T-helper 1 cell treated with Interleukin-12 subunit alpha and Interleukin-12 subunit beta and Interleukin-4 antibody, amounts not matched to agents 30 μg/mL and 1 μg/mL, for 36 hours (primary cell): Measurements from ENCODE around the gene MFSD8.
"Not testable (repeated sequence)": the region's sequence is repeated elsewhere in the genome, so short reads cannot be mapped to it uniquely, and the experiment has no call there.

Source experiments
- H3K27ac Mint-ChIP-seq: one replicate; pipeline ENCODE4 v1.8.0; 2021; ENCODE audit warnings: mild to moderate bottlenecking, mixed read lengths
- H3K27me3 Mint-ChIP-seq: one replicate; pipeline ENCODE4 v1.8.0; 2021; ENCODE audit warnings: low read depth, mixed read lengths
- H3K36me3 Mint-ChIP-seq: one replicate; pipeline ENCODE4 v1.8.0; 2021; ENCODE audit warnings: low read depth, mixed read lengths
- H3K4me1 Mint-ChIP-seq: one replicate; pipeline ENCODE4 v1.8.0; 2021; ENCODE audit warnings: low read depth, mixed read lengths
- H3K4me3 Mint-ChIP-seq: one replicate; pipeline ENCODE4 v1.8.0; 2021; ENCODE audit warnings: mild to moderate bottlenecking, moderate library complexity, mixed read lengths
- H3K9me3 Mint-ChIP-seq: one replicate; pipeline ENCODE4 v1.8.0; 2021; ENCODE audit warnings: mixed read lengths

Gene MFSD8

DNA sequence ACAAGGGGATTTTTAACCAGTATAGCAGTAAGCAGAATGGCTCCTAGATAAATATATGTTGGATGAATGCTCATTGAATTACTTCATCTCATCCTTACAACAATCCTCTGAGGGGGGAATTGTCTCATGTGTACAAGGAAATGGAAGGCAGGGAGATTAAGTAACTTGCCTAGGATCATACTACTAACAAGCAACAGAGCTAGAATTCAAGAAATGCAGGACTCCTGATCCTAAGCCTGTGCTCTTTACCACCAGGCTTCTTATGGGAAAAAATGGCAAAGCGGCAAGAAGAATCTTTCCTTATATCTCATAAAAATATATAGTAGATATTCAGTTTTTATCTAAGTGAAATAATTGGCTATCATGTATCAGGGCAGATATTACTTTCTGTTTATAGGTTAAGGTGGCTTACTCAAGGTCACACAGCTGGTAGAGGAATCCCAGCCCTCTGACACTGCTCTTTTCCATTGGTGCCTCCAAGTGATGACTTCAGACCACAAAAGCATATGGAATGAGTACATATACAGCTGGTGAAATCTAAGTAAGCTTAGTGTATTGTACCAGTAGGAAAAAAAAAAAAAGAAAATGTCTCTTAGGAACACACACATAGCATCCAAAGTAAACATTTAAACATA lies 2.3 kb upstream of the MFSD8 start:
- H3K36me3 Mint-ChIP-seq: peaks cover 5% of the 10 kb centered on the region
- peak overlapping the region; percentile 41 for H3K27ac Mint-ChIP-seq
- peak overlapping the region; percentile 50 for H3K4me3 Mint-ChIP-seq
- H3K9me3 Mint-ChIP-seq: no peaks in the 10 kb centered on the region
- no peaks in the 10 kb centered on the region for H3K27me3 Mint-ChIP-seq
- H3K4me1 Mint-ChIP-seq: peaks cover 24% of the 10 kb centered on the region

DNA sequence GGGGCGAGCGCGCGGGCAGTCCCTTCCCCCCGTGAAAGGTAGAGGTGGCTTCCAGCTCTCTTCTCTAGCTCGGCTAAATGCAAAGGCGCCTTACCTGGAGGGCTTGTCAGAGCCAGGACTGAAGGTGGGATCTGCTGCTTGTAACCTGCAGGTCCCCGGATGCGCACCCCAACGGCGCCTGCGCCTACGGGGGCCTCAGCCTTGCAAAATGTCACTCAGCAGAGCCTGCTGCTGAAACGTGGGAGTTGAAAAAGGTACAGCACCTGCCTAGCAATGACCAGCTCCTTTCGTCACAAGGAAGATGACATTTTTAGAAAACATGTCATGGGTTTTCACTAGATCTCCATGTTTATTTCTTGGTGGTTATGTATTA lies 816 bp upstream of the MFSD8 start:
- peak overlapping the region; percentile 85 for H3K27ac Mint-ChIP-seq
- H3K4me3 Mint-ChIP-seq: peak overlapping the region; percentile 78
- H3K4me1 Mint-ChIP-seq: peaks cover 24% of the 10 kb centered on the region
- peaks cover 5% of the 10 kb centered on the region for H3K36me3 Mint-ChIP-seq
- H3K27me3 Mint-ChIP-seq: no peaks in the 10 kb centered on the region
- no peaks in the 10 kb centered on the region for H3K9me3 Mint-ChIP-seq

DNA sequence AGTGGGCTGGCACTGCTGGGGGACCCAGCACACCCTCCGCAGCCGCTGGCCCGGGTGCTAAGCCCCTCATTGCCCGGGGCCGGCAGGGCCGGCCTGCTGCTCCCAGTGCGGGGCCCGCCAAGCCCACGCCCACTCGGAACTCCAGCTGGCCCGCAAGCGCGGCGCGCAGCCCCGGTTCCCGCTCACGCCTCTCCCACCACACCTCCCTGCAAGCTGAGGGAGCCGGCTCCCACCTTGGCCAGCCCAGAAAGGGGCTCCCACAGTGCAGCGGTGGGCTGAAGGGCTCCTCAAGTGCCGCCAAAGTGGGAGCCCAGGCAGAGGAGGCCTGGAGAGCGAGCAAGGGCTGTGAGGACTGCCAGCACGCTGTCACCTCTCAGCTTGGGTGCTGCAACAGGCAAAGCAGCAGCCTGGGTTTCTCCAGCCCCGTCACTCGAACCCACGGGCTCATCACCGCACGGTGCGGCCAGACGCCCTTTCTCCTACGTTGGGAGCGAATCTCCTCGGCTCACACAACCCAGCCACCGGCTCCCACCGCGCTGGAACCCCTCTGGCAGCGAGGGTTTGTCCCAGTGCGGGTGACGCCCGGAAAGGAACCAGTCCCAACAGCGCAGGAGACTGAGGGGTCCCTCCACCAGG lies 429 bp downstream of the MFSD8 start:
- H3K9me3 Mint-ChIP-seq, H3K36me3 Mint-ChIP-seq, H3K27me3 Mint-ChIP-seq: not testable (repeated sequence)
- Mint-ChIP-seq H3K4me3 (peak overlapping the region; percentile 78), H3K27ac (peak overlapping the region; percentile 85), H3K4me1 (peaks cover 24% of the 10 kb centered on the region)

DNA sequence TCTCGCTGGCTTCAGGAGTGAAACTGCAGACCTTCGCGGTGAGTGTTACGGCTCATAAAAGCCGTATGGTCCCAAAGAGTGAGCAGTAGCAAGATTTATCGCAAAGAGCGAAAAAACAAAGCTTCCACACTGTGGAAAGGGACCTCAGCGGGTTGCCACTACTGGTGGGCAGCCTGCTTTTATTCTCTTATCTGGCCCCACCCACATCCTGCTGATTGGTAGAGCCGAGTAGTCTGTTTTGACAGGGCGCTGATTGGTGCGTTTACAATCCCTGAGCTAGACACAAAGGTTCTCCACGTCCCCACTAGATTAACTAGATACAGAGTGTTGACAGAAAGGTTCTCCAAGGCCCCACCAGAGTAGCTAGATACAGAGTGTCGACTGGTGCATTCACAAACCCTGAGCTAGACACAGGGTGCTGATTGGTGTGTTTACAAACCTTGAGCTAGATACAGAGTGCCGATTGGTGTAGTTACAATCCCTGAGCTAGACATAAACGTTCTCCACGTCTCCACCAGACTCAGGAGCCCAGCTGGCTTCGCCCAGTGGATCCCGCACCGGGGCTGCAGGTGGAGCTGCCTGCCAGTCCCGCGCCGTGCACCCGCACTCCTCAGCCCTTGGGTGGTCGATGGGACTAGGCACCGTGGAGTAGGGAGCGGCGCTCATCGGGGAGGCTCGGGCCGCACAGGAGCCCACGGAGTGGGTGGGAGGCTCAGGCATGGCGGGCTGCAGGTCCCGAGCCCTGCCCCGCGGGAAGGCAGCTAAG lies 1.2 kb downstream of the MFSD8 start:
- Mint-ChIP-seq H3K27ac (peak overlapping the region; percentile 64), H3K4me1 (peaks cover 23% of the 10 kb centered on the region), H3K4me3 (peak overlapping the region; percentile 75)
- H3K27me3 Mint-ChIP-seq, H3K36me3 Mint-ChIP-seq, H3K9me3 Mint-ChIP-seq: not testable (repeated sequence)

DNA sequence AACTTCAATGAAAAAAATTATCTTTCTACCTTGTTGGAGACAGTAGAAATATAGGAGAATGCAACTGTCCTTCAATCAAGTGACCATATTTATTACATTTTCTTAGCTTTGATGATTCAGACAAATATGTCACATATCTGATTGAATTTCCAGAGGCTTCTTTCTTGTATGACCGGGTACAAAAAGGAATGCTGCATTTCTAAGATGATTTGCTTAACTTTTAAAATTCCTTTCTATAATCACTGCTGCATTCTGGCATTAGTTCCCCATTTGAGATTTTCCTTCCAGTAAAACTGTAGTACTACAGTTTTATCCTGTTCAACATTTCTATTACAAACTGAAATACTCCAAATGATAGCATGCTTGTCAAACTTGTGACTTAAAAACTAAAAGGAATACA lies 5.2 kb downstream of the MFSD8 start:
- Mint-ChIP-seq H3K4me1 (peaks cover 10% of the 10 kb centered on the region), H3K27ac (no peak overlapping the region)

DNA sequence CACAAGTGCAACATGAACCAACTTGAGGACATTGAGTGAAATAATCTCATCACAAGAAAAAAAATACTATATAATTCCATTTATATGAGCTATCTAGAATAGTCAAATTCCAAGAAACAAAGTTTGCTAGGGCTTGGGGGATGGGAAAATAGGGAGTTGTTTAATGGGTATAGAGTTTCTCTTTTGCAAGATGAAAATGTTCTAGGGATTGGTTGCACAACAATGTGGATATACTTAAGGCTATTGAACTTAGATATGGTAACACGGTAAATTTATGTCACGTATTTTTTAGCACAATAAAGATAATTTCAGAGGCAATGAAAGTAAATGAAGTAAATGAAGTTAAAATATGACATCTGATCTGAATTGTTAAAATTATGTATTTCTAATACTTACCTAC lies 7.9 kb downstream of the MFSD8 start:
- H3K4me1 Mint-ChIP-seq: peaks cover 2% of the 10 kb centered on the region
- H3K27me3 Mint-ChIP-seq: no peaks in the 10 kb centered on the region
- no peak overlapping the region for H3K27ac Mint-ChIP-seq
- peaks cover 4% of the 10 kb centered on the region for H3K36me3 Mint-ChIP-seq
- no peak overlapping the region for H3K4me3 Mint-ChIP-seq
- H3K9me3 Mint-ChIP-seq: no peaks in the 10 kb centered on the region

More for the DNA sequence above, 5.2 kb downstream of the MFSD8 start:
- Mint-ChIP-seq H3K4me3 (no peak overlapping the region), H3K36me3 (peaks cover 6% of the 10 kb centered on the region), H3K27me3 (no peaks in the 10 kb centered on the region), H3K9me3 (no peaks in the 10 kb centered on the region)

DNA sequence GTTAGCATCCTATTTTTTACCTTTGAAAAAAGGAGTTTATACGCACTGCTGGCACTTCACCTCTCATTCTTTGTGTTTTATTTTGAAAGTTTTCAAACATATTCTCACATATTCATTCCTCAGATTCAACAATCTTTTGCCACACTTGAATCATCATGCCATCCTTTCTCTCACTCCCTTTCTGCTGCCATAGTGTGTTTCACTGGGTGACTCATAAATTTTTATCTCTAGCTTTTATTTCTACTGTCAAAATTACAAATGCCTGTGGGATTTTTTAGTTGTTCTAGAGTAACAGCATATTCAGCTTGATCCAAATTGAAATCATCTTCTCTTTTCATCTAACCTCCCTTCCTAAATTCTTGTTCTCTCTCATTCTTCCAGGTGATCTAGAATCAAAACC lies 28.0 kb downstream of the MFSD8 start:
- Mint-ChIP-seq H3K36me3 (peaks cover 12% of the 10 kb centered on the region), H3K27me3 (no peaks in the 10 kb centered on the region), H3K27ac (no peak overlapping the region), H3K9me3 (no peaks in the 10 kb centered on the region), H3K4me3 (no peak overlapping the region), H3K4me1 (no peaks in the 10 kb centered on the region)

DNA sequence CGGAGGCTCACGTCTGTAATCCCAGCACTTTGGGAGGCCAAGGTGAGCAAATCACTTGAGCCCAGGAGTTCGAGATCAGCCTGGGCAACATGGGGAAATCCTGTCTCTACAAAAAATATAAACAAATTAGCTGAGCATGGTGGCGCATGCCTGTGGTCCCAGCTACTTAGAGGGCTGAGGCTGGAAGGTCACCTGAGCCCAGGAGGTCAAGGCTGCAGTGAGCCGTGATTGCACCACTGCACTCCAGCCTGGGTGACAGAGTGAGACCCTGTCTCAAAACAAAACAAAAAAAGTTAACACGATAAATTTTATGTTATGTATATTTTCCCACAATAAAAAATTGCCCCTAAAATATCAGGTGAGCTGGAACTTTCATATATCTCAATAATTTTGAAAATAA lies 33.1 kb downstream of the MFSD8 start:
- H3K4me1 Mint-ChIP-seq, H3K36me3 Mint-ChIP-seq, H3K27me3 Mint-ChIP-seq, H3K27ac Mint-ChIP-seq, H3K4me3 Mint-ChIP-seq, H3K9me3 Mint-ChIP-seq: not testable (repeated sequence)

DNA sequence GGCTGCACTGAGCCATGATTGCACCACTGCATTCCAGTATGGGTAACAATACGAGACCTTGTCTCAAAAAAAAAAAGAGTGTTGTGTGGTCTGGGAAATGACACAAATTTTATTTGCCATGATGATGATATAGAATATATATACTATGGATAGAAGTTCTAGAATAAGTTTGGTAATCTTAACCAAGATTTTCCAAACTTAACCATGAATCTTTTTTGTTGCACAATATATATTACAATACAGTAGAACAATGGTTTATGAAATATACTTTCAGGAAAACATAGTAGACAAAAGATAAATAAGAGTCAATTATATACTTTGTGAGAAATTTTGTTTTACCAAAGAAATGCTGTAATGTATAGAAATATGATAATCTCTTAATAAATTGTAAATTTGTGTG lies 34.8 kb downstream of the MFSD8 start:
- Mint-ChIP-seq H3K4me3 (no peak overlapping the region), H3K27ac (no peak overlapping the region), H3K36me3 (peaks cover 9% of the 10 kb centered on the region), H3K27me3 (no peaks in the 10 kb centered on the region), H3K9me3 (no peaks in the 10 kb centered on the region), H3K4me1 (no peaks in the 10 kb centered on the region)

DNA sequence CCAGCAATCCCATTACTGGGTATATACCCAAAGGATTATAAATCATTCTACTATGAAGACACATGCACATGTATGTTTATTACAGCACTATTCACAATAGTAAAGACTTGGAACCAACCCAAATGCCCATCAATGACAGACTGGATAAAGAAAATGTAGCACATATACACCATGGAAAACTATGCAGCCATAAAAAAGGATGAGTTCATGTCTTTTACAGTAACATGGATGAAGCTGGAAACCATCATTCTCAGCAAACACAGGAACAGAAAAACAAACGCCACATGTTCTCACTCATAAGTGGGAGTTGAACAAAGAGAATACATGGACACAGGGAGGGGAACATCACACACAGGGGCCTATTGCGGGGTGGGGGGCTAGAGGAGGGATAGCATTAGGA lies 39.3 kb downstream of the MFSD8 start:
- not testable (repeated sequence) for H3K4me1 Mint-ChIP-seq, H3K27ac Mint-ChIP-seq, H3K27me3 Mint-ChIP-seq, H3K4me3 Mint-ChIP-seq, H3K9me3 Mint-ChIP-seq
- peaks cover 15% of the 10 kb centered on the region for H3K36me3 Mint-ChIP-seq

DNA sequence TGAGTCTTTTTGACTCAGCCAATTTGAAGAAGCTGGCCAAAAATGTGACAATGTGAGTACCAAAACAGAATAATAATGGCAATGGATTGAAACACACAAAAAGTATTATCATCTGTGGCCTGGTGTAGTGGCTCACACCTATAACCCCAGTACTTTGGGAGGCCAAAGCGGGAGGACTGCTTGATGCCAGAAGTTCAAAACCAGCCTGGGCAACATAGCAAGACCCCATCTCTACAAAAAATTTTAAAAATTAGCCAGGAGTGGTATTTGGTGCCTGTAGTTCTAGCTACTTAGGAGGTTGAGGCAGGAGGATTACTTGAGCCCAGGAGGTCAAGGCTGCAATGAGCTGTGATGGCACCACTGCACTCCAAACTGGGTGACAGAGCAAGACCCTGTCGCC lies 42.7 kb downstream of the MFSD8 start:
- Mint-ChIP-seq H3K4me1 (no peaks in the 10 kb centered on the region), H3K27me3 (no peaks in the 10 kb centered on the region), H3K27ac (no peak overlapping the region), H3K36me3 (peaks cover 23% of the 10 kb centered on the region), H3K9me3 (no peaks in the 10 kb centered on the region), H3K4me3 (no peak overlapping the region)

DNA sequence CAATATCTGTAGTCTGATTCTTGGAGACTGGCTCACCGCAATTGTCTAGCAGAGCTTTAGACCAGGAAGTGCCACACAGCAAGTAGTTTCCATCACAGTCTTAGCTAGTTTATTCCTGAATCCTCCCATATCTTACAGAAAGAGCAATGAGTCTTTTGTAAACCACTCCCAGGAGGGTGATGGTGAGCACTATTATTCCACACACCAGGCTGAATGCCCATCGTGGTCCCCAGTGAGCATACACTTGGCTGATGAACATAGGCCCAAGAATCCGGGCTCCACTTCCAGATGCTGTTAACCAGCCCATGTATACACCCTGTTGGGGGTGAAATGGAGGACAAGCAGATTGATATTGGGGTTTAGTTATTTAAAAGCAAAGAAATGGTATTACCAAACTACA lies 44.5 kb downstream of the MFSD8 start:
- no peak overlapping the region for H3K27ac Mint-ChIP-seq
- H3K36me3 Mint-ChIP-seq: peaks cover 17% of the 10 kb centered on the region
- H3K4me1 Mint-ChIP-seq: no peaks in the 10 kb centered on the region
- no peaks in the 10 kb centered on the region for H3K9me3 Mint-ChIP-seq
- H3K4me3 Mint-ChIP-seq: no peak overlapping the region
- H3K27me3 Mint-ChIP-seq: no peaks in the 10 kb centered on the region

DNA sequence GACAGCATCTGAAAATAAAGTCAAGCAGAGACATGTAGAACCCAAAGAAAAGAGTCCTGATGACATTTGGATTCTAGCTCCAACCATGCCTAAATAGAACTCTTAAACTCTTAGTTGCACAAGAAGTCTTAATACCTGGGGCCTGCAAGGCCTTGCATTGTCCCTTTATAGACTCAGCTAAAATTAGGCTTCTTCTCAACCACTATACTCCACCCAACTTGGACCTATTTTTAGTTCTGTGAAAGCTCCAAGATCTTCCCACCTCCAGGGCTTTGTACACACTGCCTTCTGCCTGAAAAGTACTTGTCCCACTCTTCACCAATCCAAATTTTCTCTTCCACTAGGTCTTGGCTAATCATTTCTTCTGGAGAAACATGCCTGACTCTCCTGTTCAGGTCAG lies 47.8 kb downstream of the MFSD8 start:
- Mint-ChIP-seq H3K27ac (no peak overlapping the region), H3K4me1 (no peaks in the 10 kb centered on the region), H3K9me3 (no peaks in the 10 kb centered on the region), H3K36me3 (peaks cover 13% of the 10 kb centered on the region), H3K4me3 (no peak overlapping the region), H3K27me3 (no peaks in the 10 kb centered on the region)

DNA sequence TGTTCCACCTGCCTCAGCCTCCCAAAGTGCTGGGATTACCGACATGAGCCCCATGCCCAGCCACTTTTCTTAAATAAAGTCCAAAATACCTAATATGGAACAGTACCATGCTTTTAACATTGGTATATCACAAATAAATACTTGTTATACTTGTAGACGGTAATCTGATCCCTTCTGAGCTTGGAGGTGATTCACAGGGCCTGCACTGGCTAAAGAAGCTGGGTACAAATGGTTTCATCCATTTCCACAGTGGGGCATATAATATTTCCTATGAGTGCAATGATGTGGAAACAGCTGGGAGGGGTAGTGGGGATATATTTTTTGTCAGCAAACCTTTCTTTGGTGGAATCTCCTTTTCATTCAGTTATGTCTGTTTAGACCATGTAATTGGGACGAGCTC lies 48.5 kb downstream of the MFSD8 start:
- Mint-ChIP-seq H3K36me3 (peaks cover 13% of the 10 kb centered on the region), H3K4me3 (no peak overlapping the region), H3K9me3 (no peaks in the 10 kb centered on the region), H3K27ac (no peak overlapping the region), H3K4me1 (no peaks in the 10 kb centered on the region), H3K27me3 (no peaks in the 10 kb centered on the region)

DNA sequence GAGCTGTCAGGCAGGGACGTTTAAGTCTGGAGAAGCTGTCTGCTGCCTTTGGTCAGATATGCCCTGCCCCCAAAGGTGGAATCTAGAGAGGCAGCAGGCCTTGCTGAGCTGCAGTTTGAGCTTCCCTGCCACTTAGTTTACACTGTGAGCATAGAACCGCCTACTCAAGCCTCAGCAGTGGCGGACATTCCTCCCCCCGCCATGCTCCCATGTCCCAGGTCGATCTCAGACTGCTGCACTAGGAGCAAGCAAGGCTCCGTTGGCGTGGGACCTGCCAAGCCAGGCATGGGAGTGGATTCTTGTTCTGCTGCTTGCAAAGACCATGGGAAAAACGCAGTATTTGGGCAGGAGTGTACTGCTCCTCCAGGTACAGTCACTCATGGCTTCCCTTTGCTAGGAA lies 59.9 kb downstream of the MFSD8 start:
- Mint-ChIP-seq H3K27ac (no peak overlapping the region), H3K4me3 (no peak overlapping the region), H3K27me3 (no peaks in the 10 kb centered on the region), H3K4me1 (peaks cover 1% of the 10 kb centered on the region), H3K9me3 (no peaks in the 10 kb centered on the region), H3K36me3 (peaks cover 12% of the 10 kb centered on the region)
